Measurements from ENCODE around the gene FSTL4.

FSTL4 gene

DNA sequence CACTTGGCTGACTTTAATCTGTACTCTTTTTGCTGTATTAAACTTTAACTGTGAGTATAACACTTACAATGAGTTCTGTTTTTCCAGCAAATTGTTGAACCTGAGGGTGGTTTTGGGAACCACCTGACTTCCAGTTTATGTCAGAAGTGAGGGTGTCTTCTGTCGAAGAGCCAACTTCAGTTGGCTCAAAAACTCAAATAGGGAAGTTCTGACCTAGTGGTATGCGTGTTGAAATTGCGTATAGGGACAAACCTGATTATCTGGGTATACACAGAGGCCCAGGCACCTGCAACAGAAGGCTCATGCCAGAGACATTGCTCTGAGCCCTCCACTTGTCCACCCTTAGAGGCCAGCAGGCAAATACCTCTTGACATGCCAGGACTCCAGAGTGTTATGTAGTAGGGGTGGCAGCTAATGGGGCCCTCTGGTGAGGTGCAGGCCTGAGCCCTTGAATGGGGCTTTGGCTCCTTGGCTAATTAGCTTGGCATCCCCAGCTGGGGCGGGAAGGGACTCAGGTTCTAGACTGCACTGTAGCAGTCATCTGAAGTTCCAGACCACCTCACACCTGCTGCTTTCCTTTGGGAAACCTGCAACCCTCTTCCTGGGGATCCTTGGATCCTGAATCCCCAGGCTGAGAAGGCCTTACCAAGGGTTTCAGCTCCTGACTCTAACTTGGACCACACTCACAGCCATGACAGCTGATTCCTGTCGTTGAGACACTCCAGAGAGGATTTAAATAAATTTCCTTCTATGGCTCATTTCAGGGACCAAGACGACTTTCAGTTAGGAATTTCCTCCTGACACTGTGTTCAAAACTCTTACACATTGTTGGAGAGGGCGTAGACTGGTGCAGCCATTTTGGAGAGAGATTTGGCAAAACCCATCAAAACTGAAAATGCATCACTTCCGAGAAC lies 370.9 kb downstream of the FSTL4 start:
- DNase-seq (ENCODE audit: low spot score): no peak

GRCh38 chr5:133240425-133241091 lies 371.8 kb downstream of the FSTL4 start:
- DNase-seq (ENCODE audit: low spot score): peak; percentile 10

DNA sequence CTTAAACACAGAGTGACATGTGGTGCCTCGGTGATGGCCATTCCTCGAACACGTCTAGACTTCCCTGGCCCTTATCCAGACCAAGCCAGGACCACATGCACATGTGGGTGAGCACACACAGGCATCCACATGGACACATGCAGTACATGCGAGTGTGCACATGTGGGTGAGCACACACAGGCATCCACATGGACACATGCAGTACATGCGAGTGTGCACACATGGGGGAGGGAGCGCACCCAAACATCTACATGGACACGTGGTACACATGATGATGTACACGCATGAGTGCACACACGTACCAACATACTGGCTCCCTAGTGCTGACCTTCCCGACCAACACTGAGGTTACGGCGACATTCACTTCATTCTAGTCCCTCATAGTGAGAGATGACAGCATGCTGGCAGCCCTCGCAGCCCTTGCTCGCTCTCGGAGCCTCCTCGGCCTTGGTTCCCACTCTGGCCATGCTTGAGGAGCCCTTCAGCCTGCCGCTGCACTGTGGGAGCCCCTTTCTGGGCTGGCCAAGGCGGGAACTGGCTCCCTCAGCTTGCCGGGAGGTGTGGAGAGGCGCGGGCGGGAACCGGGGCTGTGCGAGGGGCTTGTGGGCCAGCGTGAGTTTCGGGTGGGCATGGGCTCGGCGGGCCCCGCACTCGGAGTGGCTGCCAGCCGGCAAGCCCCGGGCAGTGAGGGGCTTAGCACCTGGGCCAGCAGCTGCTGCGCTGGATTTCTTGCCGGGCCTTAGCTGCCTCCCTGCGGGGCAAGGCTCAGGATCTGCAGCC lies 373.7 kb downstream of the FSTL4 start:
- DNase-seq (ENCODE audit: low spot score): no peak

DNA sequence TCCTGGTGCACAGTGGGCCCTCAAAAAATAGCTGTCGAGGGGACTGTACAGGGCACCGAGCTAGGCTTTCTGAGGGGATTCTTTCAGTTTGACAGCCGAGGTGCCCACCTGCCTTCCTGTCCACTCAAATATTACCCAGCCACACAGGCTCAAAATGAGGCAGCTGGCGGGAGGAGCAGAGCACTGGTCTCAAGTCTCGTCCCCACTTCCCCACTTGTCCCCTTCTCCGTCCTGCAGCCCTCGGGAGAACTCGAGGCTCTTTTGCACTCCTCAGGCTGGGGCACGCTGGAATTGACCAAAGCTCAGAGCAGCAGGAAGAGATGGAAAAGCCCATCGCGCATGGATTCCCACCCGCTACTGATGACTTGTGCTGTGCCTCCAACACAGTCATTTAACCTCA lies 375.4 kb downstream of the FSTL4 start:
- no peak for DNase-seq (ENCODE audit: low spot score)

- DNase-seq (ENCODE audit: low spot score): no peak
Measured at GRCh38 chr5:133236541-133236951, 375.8 kb downstream of the FSTL4 start.

DNA sequence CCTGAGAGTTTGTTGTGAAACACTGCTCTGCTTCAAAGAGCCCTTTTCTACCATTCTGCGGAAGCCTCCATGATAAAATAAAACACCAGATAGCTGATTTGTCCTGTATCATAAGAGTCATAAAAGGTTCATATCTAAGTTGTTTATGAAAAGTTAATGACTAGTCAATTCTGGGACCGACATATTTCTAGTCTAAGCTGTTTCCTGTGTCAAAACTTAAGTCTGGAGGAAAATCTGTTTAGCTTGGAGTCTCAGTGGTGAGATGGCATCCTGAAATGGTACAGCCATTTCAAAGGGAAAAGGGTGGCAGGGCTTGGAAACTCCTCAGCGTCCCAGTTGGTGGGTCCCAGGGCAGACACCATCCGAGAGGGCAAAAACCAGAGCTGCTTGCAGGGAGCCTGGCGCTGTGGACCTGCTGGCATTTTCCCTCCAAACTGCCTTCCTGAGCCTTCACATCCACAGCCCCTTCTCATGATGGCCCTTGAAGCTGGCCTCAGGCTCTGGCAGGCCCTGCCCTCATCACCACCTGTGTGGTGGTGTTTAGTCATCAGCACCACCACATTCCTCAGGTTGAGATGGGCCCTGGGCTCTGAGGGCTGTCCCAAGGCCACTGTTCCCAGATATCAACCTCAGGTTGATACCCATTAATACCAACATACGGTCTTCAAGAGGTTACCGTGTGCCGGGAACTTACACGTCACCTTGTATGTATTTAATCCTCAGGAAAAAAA lies 376.5 kb downstream of the FSTL4 start:
- DNase-seq (ENCODE audit: low spot score): no peak

DNA sequence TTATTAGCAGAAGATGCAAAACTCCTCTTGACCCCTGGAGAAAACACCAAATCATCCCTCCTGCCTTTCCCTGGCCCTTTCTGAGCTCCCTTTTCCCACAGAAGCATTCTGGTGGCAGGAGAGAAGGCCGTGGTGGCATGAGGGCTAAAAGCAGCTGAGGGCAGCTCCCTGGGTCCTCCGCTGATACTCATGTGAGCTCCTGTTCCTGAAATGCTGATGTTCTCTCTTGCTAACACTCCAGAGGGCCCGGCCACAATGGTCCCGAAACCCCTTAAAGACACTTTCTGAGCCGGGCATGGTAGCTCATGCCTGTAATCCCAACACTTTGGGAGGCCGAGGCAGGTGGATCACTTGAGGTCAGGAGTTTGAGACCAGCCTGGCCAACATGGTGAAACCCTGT lies 377.4 kb downstream of the FSTL4 start:
- no peak for DNase-seq (ENCODE audit: low spot score)

GRCh38 chr5:133234273-133234672 lies 378.1 kb downstream of the FSTL4 start:
- DNase-seq (ENCODE audit: low spot score): no peak

GRCh38 chr5:133233616-133234015 lies 378.7 kb downstream of the FSTL4 start:
- DNase-seq (ENCODE audit: low spot score): no peak

DNA sequence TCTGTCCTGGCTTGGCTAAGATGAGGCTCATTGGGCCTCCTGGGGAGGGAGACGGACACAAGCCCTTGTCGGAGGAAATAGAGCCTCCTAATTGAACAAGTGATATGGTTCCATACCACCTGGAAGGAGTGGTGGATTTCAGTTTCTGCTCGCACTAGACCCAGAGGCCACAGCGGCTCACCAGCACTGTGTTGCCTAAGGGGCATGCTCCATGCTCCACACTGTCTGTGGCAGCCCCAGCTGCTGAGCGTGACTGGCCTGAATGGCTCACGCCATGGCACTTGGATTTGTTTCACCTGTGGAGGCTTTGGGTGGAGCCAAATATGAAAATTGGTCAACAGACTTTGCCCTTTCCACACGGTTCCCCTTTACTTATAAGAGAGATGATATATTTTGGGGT lies 379.4 kb downstream of the FSTL4 start:
- DNase-seq (ENCODE audit: low spot score): no peak

DNA sequence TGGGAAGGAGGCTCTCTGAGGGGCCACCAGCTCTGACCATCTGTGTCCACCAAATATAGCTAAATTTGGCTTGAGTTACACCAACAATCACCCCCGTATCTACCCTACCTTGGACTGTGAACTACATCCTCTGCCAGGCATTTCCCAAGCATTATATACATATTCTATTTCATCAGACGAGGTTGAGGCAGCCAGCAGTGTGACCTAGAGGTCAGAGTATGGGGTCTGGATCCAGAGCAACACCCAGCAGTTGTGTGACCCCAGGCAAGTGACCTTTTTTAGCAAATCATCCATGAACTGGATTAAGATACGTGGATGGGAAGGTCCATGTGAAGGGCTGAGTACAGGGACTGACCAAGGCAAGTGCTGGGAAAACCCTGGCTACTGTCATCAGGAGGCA lies 379.9 kb downstream of the FSTL4 start:
- no peak for DNase-seq (ENCODE audit: low spot score)

DNA sequence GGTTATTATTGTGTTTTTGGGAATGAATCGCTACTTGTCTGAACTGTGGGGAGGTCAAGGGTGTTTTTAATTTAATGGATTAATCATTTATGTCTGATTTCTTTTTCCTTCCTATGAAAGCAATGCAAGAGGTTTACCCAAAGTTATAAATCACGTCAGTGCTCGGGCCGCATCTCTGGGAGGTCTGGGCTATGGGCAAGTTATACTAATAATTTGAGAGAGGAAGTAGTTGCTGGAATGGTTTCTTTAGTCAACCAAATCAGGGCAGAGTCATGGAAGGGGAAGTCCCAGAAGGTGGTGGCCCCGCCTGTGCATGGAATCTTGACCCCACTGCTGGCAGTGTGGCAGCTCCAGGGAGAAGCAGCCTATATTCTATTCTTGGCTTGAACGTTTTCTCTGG lies 380.3 kb downstream of the FSTL4 start:
- no peak for DNase-seq (ENCODE audit: low spot score)

DNA sequence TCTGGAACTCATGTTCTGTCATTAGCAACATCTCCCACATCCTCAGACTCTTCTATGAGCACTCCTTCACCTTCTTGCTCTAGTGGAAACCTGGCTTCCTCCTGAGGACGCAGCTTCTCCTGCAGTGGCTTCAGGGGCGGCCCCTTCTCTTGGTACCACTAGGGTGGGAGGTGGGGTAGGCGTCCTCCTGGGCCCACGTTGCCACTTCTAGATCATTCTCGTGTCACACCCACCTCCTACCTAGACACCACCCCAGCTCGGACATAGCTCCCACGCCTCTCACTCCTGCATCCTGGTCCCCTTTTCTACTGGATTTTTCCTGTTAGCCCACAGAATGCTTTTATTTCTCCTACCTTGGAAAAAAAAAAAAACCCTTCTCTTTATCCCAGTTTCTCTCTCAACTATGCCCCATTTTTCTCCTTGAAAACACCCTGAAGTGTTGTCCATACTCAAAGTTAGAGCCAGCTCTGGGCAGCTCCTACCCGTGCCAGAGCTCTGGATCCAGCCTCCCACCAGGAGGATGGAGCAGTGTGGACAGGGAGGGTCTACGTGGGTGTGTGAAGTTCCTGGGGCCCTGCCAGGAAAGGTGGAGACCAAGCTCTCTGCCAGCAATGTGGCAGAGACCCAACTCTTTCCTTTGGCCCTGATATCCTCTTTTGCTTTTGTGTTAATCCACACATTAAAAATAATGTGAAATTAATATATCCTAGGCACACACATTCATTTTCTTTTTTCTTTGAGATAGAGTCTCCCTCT lies 381.3 kb downstream of the FSTL4 start:
- DNase-seq (ENCODE audit: low spot score): no peak

DNA sequence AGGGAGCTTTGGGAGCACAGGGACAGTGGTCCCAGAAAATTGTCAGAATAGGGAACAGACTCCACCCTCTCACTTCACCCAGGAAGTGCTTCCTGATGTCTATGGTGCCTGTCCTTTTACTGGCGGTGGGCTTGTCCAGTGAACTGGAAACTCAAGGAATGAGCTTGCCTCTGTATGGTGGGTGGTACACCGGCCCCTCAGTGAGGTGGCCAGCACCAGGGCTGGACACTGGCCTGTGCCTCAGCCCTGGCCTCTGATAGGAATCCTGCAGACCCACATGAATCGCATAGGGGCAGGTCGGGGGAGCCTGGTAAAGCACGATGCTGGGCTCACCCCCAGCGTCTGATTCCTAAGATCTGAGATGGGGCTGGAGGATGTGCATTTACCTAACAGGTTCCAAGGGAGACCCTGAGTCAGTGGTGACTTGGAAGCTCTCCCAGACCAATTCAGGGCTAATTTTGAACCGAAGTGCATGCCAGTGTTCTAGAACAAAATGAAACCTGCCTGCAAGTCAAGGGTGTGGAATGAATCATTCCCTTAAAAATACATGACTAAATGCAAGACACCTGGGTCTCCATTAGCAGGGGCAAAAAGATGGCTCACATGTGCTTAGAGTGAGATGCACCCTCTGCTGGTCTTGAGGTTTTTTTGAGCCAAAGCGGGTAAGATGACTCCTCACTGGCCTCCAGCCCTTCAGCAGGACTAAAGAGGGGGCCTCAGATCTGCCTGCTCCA lies 382.2 kb downstream of the FSTL4 start:
- no peak for DNase-seq (ENCODE audit: low spot score)

GRCh38 chr5:133228316-133228715 lies 384.0 kb downstream of the FSTL4 start:
- no peak for DNase-seq (ENCODE audit: low spot score)

- no peak for DNase-seq (ENCODE audit: low spot score)
Measured at GRCh38 chr5:133227897-133228296, 384.4 kb downstream of the FSTL4 start.

DNA sequence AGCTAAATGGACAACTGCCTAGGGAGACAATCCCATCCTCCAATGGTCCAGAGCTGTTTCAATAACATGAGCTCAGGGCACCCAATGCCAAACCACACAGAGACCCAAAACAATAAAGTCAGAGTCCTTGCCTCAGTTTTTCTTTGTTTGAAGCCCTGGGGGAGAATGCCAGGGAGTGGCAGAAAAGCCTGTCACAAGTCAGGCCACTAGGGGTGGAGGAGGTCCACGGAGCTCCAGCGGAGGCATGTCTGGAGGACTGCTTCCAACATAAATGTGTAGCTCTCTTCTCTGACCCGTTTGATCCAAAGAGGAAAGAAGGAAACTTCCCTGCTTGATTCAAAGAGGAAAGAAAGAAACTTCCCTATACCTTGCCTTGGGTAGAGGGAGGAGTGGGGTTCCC lies 385.3 kb downstream of the FSTL4 start:
- no peak for DNase-seq (ENCODE audit: low spot score)

DNA sequence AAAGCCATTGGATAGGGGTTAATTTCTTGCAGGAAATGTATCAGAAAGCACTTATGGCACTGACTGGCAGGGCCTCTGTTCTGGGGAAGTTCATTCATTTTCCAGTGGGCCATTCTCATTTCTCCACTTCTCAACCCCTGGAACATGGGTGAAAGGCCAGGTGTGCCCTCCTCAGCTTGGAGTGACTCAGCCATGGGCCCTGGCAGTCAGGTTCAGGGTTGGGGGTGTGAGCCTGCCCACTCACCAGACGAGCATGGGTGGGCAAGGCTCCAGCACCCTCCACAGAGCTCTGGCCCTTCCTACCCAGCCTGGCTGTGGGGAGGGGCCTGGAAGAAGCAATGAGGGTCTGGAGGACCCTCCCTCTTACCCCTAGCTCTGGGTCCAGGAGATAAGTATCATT lies 386.2 kb downstream of the FSTL4 start:
- DNase-seq (ENCODE audit: low spot score): no peak

GRCh38 chr5:133225671-133226152 lies 386.6 kb downstream of the FSTL4 start:
- no peak for DNase-seq (ENCODE audit: low spot score)

DNA sequence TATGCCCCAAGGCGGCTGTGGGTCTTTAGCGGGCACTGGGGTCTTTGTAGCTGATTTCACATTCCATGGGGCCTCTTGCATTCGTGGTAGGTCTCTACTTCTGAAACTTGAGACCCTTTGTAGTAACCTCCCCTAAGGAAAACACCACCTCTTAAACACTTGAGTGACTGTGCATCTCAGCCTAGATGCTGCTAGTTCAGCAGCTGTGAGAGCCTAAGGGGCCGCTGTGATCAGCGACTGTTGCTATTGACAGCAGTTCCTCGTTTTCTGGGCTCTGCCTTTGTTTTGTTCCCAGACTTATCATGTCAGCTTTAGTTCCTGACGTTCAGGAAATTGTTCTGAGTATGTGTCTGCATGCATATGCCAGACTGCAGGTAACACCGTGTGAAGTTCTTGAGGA lies 389.4 kb downstream of the FSTL4 start:
- DNase-seq (ENCODE audit: low spot score): no peak

Data from globus pallidus (tissue), 1 donor.